HG03175 (cell line): Measurements from ENCODE around the gene NCOA3.
"Not testable (repeated sequence)": the region's sequence is repeated elsewhere in the genome, so short reads cannot be mapped to it uniquely, and the experiment has no call there.

ENCODE experiments used
- ATAC-seq: cut with Tn5 transposase; IDR thresholded peaks from one replicate; pipeline ENCODE4 v1.9.1; 2021; ENCODE audit warnings: mild to moderate bottlenecking, moderate library complexity; ENCODE audit not compliant: unreplicated experiment

Gene NCOA3

DNA sequence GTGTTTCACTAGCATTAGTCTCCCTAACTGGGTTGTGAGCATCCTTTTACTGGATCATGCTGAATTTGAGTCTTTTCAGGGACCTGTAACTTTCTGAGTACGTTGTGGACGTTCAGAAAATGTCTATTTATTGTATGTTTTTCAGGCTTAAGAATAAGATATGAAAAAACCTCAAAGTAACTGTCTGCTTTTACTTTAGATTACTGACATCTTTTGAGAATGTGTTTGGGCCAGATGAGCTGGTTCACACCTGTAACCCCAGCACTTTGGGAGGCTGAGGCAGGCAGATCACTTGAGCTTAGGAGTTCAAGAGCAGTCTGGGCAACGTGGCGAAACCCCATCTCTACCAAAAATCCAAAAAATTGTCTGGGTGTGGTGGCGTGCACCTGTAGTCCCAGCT, 32.7 kb downstream of the NCOA3 start:
- ATAC-seq: no peak

DNA sequence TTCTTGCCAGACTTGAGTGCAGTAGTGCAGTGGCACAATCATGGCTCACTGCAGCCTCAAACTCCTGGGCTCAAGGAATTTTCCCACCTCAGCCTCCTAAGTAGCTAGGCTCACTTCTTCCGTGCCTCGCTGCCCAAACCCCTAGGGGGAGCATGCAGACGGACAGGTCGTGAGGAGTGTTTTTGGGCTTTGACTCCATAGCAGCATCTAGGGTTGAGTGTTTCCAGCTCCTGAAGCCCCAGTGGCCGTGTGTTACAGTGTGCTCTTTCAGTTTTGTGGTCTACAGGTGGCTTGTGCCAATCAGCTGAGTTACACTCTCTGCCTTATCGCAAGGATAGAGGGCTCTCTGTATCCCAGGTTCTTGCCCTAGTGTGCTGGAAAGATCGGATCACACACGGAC, 33.4 kb downstream of the NCOA3 start:
- no peak for ATAC-seq

DNA sequence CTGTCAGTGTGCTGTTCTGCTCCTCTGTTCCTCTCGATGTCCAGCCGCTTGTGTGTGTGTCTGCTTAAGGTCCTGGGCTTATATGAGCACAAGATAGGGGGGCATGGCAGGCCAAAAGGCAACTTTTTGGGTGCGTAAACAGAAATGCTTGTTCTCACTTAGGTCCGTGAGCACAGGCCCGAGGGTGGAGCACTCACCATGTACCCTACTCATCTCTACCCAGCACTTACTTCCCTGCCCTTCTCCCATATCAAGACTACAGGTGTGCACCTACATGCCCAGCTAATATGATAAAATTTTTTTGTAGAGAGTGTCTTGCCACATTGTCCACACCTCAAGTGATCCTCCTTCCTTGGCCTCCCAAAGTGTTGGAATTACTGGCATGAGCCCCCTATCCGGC, 34.3 kb downstream of the NCOA3 start:
- ATAC-seq: no peak

DNA sequence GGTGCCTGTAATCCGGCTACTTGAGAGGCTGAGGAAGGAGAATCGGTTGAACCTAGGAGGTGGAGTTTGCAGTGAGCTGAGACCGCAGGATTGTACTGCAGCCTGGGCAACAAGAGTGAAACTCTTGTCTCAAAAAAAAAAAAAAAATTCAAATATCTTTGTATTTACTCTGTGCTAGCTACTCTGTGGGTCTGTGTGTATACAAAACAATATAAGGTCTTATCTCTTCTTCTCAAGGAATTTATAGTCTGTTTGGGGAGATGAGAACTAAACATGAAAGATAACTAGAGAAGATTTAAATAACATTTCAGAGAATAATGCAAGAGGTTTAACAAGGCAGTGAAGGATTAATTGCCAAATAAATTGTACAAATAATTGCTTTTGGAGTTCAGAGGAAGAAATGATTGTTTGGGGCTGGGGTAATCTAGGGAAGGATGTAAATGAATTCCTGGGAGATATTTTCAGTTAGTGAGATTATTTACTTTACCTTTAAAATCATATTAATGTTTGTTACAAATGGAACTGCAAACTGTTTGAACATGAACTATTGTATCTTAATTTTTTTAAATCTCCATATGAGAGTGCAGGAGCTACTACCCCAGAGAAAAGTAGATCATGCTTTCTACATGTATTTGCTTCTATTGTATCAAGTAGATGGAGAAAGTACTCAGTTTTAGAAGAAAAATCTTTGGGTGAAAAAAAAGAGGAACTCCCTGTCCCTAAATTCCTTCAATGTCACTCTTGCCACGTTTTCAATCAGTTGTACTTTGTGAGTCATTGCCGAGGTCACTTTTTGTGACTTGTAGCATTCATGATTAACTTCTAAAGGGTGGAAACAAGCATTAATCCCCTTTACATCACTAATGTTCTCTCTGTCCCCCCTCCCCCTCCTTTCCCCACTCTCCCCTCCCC, 39.0 kb downstream of the NCOA3 start:
- no peak for ATAC-seq

DNA sequence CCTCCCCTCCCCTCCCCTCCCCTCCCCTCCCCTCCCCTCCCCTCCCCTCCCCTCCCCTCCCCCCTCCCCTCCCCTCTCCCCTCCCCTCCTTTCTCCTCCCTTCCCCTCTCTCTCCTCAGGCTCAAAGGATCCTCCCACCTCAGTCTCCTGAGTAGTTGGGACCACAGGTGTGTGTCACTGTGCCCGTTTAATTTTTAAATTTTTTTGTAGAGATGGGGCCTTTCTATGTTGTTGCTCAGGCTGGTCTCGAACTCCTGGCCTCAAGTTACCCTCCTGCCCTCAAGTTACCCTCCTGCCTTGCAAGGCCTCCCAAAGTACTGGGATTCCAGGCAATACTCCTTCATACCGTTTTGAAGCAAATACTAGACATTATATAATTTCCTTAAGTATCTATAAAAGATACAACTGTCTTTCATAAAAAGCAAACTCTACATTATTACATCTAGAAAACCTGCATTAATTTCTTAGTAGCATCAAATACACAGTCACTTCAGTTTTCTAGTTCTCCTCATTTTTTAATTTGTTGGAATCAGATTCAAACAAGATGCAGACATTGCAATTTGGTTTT, 39.8 kb downstream of the NCOA3 start:
- no peak for ATAC-seq

DNA sequence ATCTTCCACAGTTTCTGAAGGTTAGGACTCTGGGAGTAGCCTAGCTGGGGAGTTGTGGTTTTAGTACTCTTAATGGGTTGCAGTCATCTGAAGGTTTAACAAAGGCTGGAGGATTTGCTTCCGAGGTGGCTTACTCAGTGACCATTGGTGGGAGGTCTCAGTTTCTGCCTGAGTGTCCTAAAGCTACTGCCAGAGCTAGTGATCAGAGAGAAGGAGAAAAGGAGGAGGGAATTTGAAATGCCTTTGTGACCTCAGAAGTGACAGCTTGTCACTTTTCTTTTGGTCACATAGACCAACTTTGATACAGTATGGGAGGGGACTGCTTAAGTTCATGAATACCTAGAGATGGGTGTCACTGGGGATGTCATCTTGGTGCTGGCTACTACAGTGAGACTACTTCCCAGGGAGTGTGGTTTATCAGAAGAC, 41.3 kb downstream of the NCOA3 start:
- ATAC-seq: no peak

DNA sequence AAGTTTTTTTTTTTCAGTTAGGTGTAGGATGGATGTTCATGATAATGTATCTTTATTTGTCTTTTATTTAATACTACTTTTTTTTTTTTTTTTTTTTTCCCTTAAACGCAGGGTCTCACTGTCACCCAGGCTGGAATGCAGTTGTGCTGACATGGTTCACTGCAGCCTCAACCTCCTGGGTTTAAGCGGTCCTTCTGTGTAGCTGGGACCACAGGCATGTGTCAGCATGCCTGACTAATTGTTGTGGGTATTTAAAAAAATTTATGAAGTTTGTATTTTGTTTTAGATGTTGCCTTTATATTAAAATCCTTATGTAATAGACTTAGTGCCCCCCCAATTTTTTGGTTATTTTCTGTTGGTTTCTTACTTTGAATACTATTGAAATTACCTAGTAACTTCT, 42.6 kb downstream of the NCOA3 start:
- no peak for ATAC-seq

DNA sequence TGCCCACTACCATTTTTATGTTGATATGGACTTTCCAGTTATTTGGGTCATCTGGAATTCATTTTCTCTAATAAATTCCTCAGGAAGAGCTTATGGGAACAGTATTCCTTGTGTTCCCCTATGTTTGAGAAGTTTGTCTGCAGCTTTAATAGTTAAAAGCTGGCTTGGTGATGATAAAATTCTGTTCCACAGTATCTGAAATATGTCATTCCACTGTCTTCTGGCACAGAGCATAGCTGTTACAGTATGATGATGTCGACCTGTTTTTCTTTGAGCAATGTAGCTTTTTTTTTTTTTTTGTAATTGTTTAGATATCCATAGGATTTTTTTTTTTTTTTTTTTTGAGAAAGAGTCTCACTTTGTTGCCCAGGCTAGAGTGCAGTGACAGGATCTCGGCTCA, 43.2 kb downstream of the NCOA3 start:
- no peak for ATAC-seq

DNA sequence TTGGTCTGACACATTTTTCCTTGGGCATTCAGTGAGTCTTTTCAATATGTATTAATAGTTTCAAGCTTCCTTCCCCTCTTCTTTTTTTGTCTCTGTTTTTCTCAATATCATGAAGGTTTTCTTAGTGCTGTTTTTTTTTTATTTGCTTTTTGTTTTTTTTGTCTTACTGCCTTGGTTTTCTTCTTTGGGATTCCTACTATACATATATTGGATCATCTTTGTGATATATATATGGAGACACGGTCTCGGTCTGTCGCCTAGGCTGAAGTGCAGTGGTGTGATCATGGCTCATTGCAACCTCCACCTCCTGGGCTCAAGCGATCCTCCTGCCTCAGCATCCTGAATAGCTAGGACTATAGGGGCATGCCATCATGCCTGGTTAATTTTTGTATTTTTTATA, 43.8 kb downstream of the NCOA3 start:
- ATAC-seq: no peak

DNA sequence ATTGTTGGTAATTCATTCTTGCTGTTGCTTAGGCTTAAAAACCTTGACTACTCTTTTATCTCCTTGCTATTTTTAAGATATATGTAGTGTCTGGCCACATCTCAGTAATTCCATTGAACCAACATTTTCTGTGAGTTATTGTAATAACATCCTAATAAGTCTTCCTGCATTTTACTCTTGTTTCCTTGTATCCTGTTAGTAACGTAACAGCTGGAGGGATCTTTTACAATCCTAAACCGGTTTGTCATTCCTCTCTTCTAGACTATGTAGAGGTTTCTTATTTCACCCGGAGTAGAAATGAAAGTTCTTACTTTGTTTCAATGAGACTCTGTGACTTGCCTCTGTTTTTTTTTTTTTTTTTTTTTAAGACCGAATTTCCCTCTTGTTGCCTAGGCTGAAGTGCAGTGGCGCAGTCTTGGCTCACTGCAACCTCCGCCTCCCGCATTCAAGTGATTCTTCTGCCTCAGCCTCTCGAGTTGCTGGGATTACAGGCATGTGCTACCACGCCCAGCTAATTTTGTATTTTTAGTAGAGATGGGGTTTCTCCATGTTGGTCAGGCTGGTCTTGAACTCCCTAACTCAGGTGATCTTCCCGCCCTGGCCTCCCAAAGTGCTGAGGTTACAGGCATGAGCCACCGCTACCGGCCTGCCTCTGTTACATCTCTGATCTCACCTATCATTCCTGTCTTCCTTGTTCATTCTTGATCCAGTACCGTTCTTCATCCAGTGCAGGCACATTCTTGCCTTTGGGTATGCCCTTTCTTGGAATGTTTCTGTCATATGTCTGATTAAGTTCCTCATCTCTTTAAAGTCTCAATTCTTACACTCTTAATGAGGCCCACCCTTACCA, 44.7 kb downstream of the NCOA3 start:
- no peak for ATAC-seq

DNA sequence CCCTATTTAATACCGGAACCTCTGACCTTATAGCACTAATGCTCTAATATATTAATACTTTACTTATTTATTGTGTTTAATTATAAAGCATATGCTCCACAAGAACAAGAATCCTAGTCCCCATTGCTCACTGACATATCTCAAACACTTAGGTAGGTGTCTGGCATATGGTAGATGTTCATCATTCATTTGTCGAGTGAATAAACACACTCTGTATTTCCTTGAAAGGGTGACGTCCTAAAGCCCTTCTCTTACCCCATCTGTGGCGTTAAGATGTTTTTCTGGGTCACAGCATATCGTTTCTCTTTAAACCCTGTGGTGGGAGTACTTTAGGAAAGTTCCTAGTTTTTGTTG, 45.3 kb downstream of the NCOA3 start:
- no peak for ATAC-seq

DNA sequence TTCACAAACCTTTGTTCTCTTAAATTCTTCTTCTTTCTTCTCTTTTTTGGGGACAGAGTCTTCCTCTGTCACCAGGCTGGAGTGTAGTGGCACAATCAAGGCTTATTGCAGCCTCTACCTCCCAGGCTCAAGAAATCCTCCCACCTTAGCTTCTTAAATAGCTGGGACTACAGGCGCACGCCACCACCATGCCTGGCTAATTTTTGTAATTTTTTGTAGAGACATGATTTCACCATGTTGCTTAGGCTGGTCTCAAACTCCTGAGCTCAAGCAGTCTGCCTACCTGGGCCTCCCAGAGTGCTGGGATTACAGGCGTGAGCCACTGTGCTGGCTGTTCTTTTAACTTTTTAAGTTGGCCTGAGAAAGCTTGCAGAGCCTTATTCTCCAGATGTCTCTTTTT, 48.0 kb downstream of the NCOA3 start:
- no peak for ATAC-seq

DNA sequence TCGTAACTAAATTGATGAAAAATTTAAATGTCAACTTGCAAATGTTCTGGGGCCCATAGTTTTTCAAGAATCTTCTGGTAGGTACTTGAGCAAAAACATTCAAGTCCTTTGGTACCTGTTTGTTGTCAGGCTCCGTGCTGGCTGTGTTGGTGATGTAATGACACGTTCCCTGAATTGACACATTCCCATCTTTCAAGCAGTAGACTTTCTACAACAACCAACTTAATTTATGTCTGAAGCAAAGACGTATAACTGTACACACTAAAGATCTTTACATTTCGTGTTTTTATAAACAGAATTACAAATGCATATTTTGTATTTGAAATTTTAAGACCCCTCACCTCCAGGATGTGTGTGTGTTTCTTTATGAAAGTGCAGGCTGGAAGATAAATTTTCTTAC, 49.5 kb downstream of the NCOA3 start:
- no peak for ATAC-seq

DNA sequence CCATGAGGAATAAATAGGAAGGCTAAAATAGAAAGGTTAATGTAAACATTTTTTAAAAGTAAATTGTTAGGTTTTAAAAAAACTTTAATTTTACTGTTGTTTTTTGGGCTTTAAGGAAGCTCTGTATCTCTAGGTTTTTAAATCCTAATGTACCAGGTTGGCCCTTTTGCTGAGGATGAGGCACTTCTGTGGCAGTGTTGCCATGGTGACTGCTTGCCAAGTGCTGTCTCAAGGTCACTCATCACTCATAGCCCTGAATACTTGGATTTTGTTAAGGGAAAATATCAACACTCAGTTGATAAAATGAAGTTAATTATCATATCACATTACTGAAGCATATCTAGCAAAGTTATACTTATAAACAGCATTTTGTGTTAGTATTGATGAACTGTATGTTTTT, 50.2 kb downstream of the NCOA3 start:
- ATAC-seq: no peak

DNA sequence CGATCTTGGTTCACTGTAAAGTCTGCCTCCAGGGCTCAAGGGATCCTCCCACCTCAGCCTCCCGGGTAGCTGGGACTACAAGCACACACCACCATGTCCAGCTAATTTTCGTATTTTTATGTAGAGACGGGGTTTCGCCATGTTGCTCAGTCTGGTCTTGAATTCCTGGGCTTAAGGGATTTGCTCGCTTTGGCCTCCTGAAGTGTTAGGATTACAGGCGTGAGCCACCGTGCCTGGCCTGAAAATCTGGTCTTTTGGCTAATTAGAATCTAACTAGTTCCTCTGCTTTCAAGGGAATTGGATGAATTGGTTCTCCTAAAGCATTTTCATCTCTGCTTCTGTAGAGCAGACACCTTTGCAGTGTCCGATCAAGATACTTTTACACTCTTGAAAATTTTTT, 51.3 kb downstream of the NCOA3 start:
- no peak for ATAC-seq

DNA sequence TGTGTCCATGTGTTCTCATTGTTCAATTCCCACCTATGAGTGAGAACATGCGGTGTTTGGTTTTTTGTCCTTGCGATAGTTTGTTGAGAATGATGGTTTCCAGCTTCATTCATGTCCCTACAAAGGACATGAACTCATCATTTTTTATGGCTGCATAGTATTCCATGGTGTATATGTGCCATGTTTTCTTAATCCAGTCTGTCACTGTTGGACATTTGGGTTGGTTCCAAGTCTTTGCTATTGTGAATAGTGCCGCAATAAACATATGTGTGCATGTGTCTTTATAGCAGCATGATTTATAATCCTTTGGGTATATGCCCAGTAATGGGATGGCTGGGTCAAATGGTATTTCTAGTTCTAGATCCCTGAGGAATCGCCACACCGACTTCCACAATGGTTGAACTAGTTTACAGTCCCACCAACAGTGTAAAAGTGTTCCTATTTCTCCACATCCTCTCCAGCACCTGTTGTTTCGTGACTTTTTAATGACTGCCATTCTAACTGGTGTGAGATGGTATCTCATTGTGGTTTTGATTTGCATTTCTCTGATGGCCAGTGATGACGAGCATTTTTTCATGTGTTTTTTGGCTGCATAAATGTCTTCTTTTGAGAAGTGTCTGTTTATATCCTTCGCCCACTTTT, 52.0 kb downstream of the NCOA3 start:
- ATAC-seq: not testable (repeated sequence)

DNA sequence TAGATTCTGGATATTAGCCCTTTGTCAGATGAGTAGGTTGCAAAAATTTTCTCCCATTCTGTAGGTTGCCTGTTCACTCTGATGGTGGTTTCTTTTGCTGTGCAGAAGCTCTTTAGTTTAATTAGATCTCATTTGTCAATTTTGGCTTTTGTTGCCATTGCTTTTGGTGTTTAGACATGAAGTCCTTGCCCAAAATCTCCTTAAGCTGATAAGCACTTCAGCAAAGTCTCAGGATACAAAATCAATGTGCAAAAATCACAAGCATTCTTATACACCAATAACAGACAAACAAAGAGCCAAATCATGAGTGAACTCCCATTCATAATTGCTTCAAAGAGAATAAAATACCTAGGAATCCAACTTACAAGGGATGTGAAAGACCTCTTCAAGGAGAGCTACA, 52.6 kb downstream of the NCOA3 start:
- not testable (repeated sequence) for ATAC-seq

DNA sequence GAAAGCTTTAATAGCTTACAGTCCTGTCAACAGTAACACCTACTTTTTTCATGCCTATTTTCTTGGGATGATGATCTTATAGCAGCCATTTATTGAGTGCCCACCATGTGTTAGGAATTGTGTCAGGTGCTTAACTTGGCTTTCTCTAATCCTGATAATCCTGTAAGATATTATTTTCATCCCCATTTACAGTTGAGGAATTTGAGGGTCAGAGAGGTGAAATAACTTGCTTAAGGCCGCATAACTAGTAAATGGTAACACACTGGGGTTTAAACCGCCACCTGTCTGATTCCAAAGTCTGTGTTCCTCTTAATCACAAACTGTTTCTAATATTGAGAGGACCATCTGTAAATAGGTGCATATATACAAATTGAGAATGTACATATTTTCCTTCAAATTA, 55.5 kb downstream of the NCOA3 start:
- no peak for ATAC-seq

DNA sequence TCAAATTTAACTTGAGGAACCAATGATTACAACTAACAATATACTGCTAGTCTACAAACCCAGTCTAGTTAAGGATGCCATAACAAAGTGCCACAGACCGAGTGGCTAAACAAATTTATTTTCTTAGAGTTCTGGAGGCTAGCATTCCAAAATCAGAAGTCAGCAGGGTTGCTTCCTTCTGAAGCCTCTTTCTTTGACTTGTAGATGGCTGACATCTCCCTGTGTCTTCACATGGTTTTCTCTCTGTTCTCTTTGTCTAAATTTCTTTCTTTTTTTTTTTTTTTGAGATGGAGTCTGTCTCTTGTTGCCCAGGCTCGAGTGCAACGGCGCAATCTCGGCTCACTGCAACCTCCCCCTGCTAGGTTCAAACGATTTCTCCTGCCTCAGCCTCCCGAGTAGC, 56.1 kb downstream of the NCOA3 start:
- no peak for ATAC-seq

DNA sequence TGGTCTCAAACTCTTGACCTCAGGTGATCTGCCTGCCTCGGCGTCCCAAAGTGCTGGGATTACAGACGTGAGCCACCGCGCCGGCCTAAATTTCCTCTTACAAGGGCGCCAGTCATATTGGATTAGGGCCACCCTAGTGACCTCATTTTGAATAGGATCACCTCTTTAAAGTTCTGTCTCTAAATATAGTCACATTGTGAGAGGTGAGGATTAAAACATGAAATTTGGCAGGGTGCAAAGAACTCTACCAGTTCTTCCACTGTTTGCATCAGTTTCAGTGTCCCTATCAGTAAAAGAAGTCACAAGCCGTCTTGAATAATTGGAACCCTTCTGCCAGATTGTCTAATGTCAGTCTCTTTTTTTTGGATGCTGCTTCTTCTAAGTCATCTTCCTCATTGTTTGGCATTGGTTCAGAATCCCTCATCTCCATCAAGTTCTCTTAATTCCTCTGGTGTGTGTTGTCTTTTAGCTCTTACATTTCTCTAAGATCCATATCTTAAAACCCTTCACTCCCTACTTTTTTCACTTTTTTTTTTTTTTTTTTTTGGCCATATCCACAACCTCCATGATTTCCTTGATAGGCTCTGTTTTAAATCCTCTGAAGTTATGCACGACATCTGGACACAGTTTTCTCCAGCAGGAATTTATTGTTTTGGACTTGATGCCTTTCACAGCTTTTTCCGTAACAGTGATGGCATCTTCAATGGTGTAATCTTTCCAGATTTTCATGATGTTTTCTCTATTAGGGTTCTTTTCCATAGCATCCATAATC, 56.8 kb downstream of the NCOA3 start:
- ATAC-seq: no peak

DNA sequence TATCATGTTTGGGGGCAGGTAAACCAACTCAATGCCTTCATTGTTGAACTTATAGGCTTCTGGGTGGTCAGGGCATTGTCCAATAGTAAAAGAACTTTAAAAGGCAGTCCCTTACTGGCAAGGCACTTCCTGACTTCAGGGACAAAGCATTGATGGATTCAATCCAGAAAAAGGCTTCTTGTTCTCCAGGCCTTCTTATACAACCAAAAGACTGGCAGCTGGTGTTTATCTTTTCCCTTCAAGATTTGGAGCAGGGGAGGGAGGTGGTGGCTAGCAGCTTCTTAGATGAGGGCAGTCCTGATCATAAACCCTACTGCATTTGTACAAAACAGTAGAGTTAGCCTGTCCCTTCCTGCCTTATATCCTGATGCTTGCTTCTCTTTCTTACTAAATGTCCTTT, 57.5 kb downstream of the NCOA3 start:
- ATAC-seq: no peak
